CD4-positive, alpha-beta memory T cell (primary cell): ENCODE results near the gene NUDT12. TPM values are rescaled to one million over a fixed set of nuclear protein-coding genes. Genes with fewer than 3 reads are reported as not detected.

ENCODE experiments used
- CTCF ChIA-PET: fragments of 350-600 bp; sonication (Branson Sonifier 250); formaldehyde crosslinking; loops from one replicate; lab custom pipeline; 2021; ENCODE audit warnings: inconsistent platforms; ENCODE audit not compliant: partially characterized antibody; lab: Charles Lee
- POLR2A ChIA-PET: fragments of 350-600 bp; sonication (Branson Sonifier 250); formaldehyde crosslinking; loops from one replicate; lab custom pipeline; 2021; ENCODE audit not compliant: partially characterized antibody; lab: Charles Lee
- DNase-seq, 5 donors: peaks; one replicate each; pipeline versions ENCODE4 v3.0.0 to v3.0.0-alpha.2; 2020 to 2022; ENCODE audit warnings: mixed read lengths in 1 of 5
- H3K27ac ChIP-seq: one replicate; pipeline ENCODE4 v1.7.0; 2013; ENCODE audit warnings: low read depth, low read length
- H3K27me3 ChIP-seq: 2 replicates; pipeline ENCODE4 v1.7.0; 2013; ENCODE audit warnings: mild to moderate bottlenecking, low read length, moderate library complexity; ENCODE audit not compliant: insufficient read depth
- H3K36me3 ChIP-seq: 2 replicates; pipeline ENCODE4 v1.7.0; 2013; ENCODE audit warnings: mild to moderate bottlenecking, low read length, moderate library complexity; ENCODE audit not compliant: insufficient read depth
- H3K4me1 ChIP-seq: 2 replicates; pipeline ENCODE4 v1.7.0; 2013; ENCODE audit warnings: mild to moderate bottlenecking, low read length, moderate library complexity; ENCODE audit not compliant: insufficient read depth
- H3K4me3 ChIP-seq, 2 donors: one replicate each; pipeline ENCODE4 v1.7.0; 2013; ENCODE audit warnings: low read length in 2 of 2, mild to moderate bottlenecking in 1 of 2
- H3K9me3 ChIP-seq, 2 donors: one replicate each; pipeline ENCODE4 v1.7.0; 2013; ENCODE audit warnings: low read length in 2 of 2, control low read depth in 1 of 2; ENCODE audit not compliant: control insufficient read depth in 1 of 2
- H3K27ac Mint-ChIP-seq, 7 donors: one replicate each; pipeline ENCODE4 v1.8.0; 2020 to 2021; ENCODE audit warnings: mixed read lengths in 7 of 7, mild to moderate bottlenecking in 6 of 7, inconsistent platforms in 3 of 7, moderate library complexity in 3 of 7
- H3K27me3 Mint-ChIP-seq, 2 donors: one replicate each; pipeline ENCODE4 v1.8.0; 2020 to 2021; ENCODE audit warnings: mixed read lengths in 2 of 2
- H3K36me3 Mint-ChIP-seq, 2 donors: one replicate each; pipeline ENCODE4 v1.8.0; 2020 to 2021; ENCODE audit warnings: mixed read lengths in 2 of 2, inconsistent platforms in 1 of 2, mild to moderate bottlenecking in 1 of 2
- H3K4me1 Mint-ChIP-seq, 4 donors: one replicate each; pipeline ENCODE4 v1.8.0; 2020 to 2021; ENCODE audit warnings: mixed read lengths in 4 of 4, mild to moderate bottlenecking in 1 of 4
- H3K4me3 Mint-ChIP-seq, 8 donors: one replicate each; pipeline ENCODE4 v1.8.0; 2020 to 2021; ENCODE audit warnings: mixed read lengths in 8 of 8, mild to moderate bottlenecking in 7 of 8, moderate library complexity in 6 of 8, inconsistent platforms in 3 of 8
- H3K9me3 Mint-ChIP-seq, 8 donors: one replicate each; pipeline ENCODE4 v1.8.0; 2020 to 2021; ENCODE audit warnings: mixed read lengths in 8 of 8, mild to moderate bottlenecking in 5 of 8, inconsistent platforms in 3 of 8, moderate library complexity in 1 of 8
- intact Hi-C: fragments of 100-400 bp; cut with micrococcal nuclease; formaldehyde crosslinking; loops from one replicate; pipeline ENCODE4 v1.15.1; 2023
- polyA plus RNA-seq, 2 donors: library from polyadenylated mRNA; unstranded; fragments of 300-500 nt; fragmentation: Illumina TruSeq; gene quantifications; one replicate each; pipeline ENCODE4 v1.2.3, GENCODE V29; 2021
- total RNA-seq, 2 experiments: library from RNA; stranded (reverse); gene quantifications; one replicate each; pipeline ENCODE4 v1.2.3, GENCODE V29; 2021

Gene NUDT12
- total and polyA plus RNA-seq, 4 experiments from 2014 or later: 0.61 to 2.8 (median 1.6) TPM

- no peak for DNase-seq
- no peak overlapping the region for H3K27ac Mint-ChIP-seq
- CTCF ChIA-PET: interaction anchor here (1.4 kb wide), 1 partner anchor 10 kb away, joined by 4 read pairs; no protein-coding TSS in a partner anchor
- H3K27ac ChIP-seq: no peak overlapping the region
- H3K27me3 Mint-ChIP-seq: peaks cover 2 to 4% of the 10 kb centered on the region in 2 donors
- H3K4me3 ChIP-seq: no peak overlapping the region
- H3K27me3 ChIP-seq: no peaks in the 10 kb centered on the region
- H3K9me3 Mint-ChIP-seq: peaks cover 0 to 1% (median 0%) of the 10 kb centered on the region in 8 donors
- H3K4me1 Mint-ChIP-seq: peaks cover 0 to 2% (median 0%) of the 10 kb centered on the region in 4 donors
- H3K4me1 ChIP-seq: no peaks in the 10 kb centered on the region
- POLR2A ChIA-PET: no interaction called here
- H3K4me3 Mint-ChIP-seq: no peak overlapping the region
- no peaks in the 10 kb centered on the region for H3K36me3 ChIP-seq
- no peaks in the 10 kb centered on the region for H3K9me3 ChIP-seq
- H3K36me3 Mint-ChIP-seq: no peaks in the 10 kb centered on the region
- intact Hi-C loops: no loop called here
Measured at GRCh38 chr5:103519550-103519949, 43.0 kb downstream of the NUDT12 start.

- DNase-seq: no peak
- H3K4me3 Mint-ChIP-seq: no peak overlapping the region
- H3K36me3 Mint-ChIP-seq: no peaks in the 10 kb centered on the region
- H3K9me3 Mint-ChIP-seq: peaks cover 0 to 3% (median 0%) of the 10 kb centered on the region in 8 donors
- no peak overlapping the region for H3K27ac Mint-ChIP-seq
- Histone ChIP-seq H3K4me3 (no peak overlapping the region), H3K27me3 (no peaks in the 10 kb centered on the region), H3K27ac (no peak overlapping the region), H3K36me3 (no peaks in the 10 kb centered on the region), H3K9me3 (no peaks in the 10 kb centered on the region), H3K4me1 (no peaks in the 10 kb centered on the region)
- CTCF ChIA-PET: interaction anchor here (1.3 kb wide), 1 partner anchor 282 kb away, joined by 3 read pairs; no protein-coding TSS in a partner anchor
- intact Hi-C loops: no loop called here
- no peaks in the 10 kb centered on the region for H3K4me1 Mint-ChIP-seq
- peaks cover 0 to 3% of the 10 kb centered on the region in 2 donors for H3K27me3 Mint-ChIP-seq
- POLR2A ChIA-PET: no interaction called here
Measured at GRCh38 chr5:103514371-103514770, 48.2 kb downstream of the NUDT12 start.

GRCh38 chr5:103513701-103514100 lies 48.9 kb downstream of the NUDT12 start:
- no peaks in the 10 kb centered on the region for H3K4me1 Mint-ChIP-seq
- CTCF ChIA-PET: interaction anchor here (1.3 kb wide), 1 partner anchor 281 kb away, joined by 3 read pairs; no protein-coding TSS in a partner anchor

GRCh38 chr5:103512500-103512899 lies 50.1 kb downstream of the NUDT12 start:
- no peak overlapping the region for H3K4me3 ChIP-seq
- Mint-ChIP-seq H3K36me3 (no peaks in the 10 kb centered on the region), H3K27ac (no peak overlapping the region), H3K27me3 (peaks cover 0 to 3% of the 10 kb centered on the region in 2 donors), H3K9me3 (peaks cover 0 to 4% (median 0%) of the 10 kb centered on the region in 8 donors), H3K4me1 (no peaks in the 10 kb centered on the region), H3K4me3 (no peak overlapping the region)
- CTCF ChIA-PET: no interaction called here
- H3K4me1 ChIP-seq: no peaks in the 10 kb centered on the region
- no peaks in the 10 kb centered on the region for H3K36me3 ChIP-seq
- H3K9me3 ChIP-seq: no peaks in the 10 kb centered on the region
- H3K27me3 ChIP-seq: no peaks in the 10 kb centered on the region
- DNase-seq: no peak
- intact Hi-C loops: no loop called here
- H3K27ac ChIP-seq: no peak overlapping the region
- POLR2A ChIA-PET: no interaction called here

More at GRCh38 chr5:103513701-103514100, 48.9 kb downstream of the NUDT12 start:
- no peaks in the 10 kb centered on the region for H3K4me1 ChIP-seq
- no peak overlapping the region for H3K27ac ChIP-seq
- Mint-ChIP-seq H3K4me3 (no peak overlapping the region), H3K36me3 (no peaks in the 10 kb centered on the region), H3K9me3 (peaks cover 0 to 3% (median 0%) of the 10 kb centered on the region in 8 donors), H3K27me3 (peaks cover 0 to 3% of the 10 kb centered on the region in 2 donors), H3K27ac (no peak overlapping the region)
- no peak for DNase-seq
- no peaks in the 10 kb centered on the region for H3K9me3 ChIP-seq
- no peak overlapping the region for H3K4me3 ChIP-seq
- POLR2A ChIA-PET: no interaction called here
- no peaks in the 10 kb centered on the region for H3K36me3 ChIP-seq
- intact Hi-C loops: no loop called here
- H3K27me3 ChIP-seq: no peaks in the 10 kb centered on the region

GRCh38 chr5:103511554-103511885 lies 51.1 kb downstream of the NUDT12 start:
- H3K9me3 Mint-ChIP-seq: peaks cover 0 to 6% (median 3%) of the 10 kb centered on the region in 8 donors
- H3K4me1 Mint-ChIP-seq: no peaks in the 10 kb centered on the region
- H3K36me3 Mint-ChIP-seq: peaks cover 0 to 3% of the 10 kb centered on the region in 2 donors
- peaks cover 0 to 3% of the 10 kb centered on the region in 2 donors for H3K27me3 Mint-ChIP-seq
- no peak overlapping the region for H3K27ac Mint-ChIP-seq
- H3K36me3 ChIP-seq: no peaks in the 10 kb centered on the region
- H3K27me3 ChIP-seq: no peaks in the 10 kb centered on the region
- ChIA-PET POLR2A (no interaction called here), CTCF (no interaction called here)
- H3K27ac ChIP-seq: no peak overlapping the region
- intact Hi-C loops: no loop called here
- H3K4me3 ChIP-seq: no peak overlapping the region
- no peak overlapping the region for H3K4me3 Mint-ChIP-seq
- no peaks in the 10 kb centered on the region for H3K9me3 ChIP-seq
- DNase-seq: no peak
- H3K4me1 ChIP-seq: no peaks in the 10 kb centered on the region

- CTCF ChIA-PET: no interaction called here
- POLR2A ChIA-PET: no interaction called here
- Mint-ChIP-seq H3K9me3 (peaks cover 0 to 11% (median 6%) of the 10 kb centered on the region in 8 donors), H3K27ac (no peak overlapping the region), H3K36me3 (peaks cover 0 to 4% of the 10 kb centered on the region in 2 donors), H3K4me3 (no peak overlapping the region), H3K4me1 (no peaks in the 10 kb centered on the region), H3K27me3 (peaks cover 0 to 3% of the 10 kb centered on the region in 2 donors)
- Histone ChIP-seq H3K36me3 (no peaks in the 10 kb centered on the region), H3K27me3 (no peaks in the 10 kb centered on the region), H3K4me3 (no peak overlapping the region), H3K4me1 (no peaks in the 10 kb centered on the region), H3K27ac (no peak overlapping the region), H3K9me3 (no peaks in the 10 kb centered on the region)
- DNase-seq: no peak
- intact Hi-C loops: no loop called here
Measured at GRCh38 chr5:103510851-103511553, 51.6 kb downstream of the NUDT12 start.

GRCh38 chr5:103505581-103506305 lies 56.8 kb downstream of the NUDT12 start:
- Mint-ChIP-seq H3K27me3 (peaks cover 0 to 2% of the 10 kb centered on the region in 2 donors), H3K4me3 (no peak overlapping the region), H3K27ac (no peak overlapping the region), H3K9me3 (peaks cover 0 to 21% (median 8%) of the 10 kb centered on the region in 8 donors), H3K4me1 (no peaks in the 10 kb centered on the region), H3K36me3 (peaks cover 0 to 4% of the 10 kb centered on the region in 2 donors)
- POLR2A ChIA-PET: no interaction called here
- intact Hi-C loops: no loop called here
- Histone ChIP-seq H3K27ac (no peak overlapping the region), H3K27me3 (no peaks in the 10 kb centered on the region), H3K4me1 (no peaks in the 10 kb centered on the region), H3K36me3 (no peaks in the 10 kb centered on the region), H3K9me3 (no peaks in the 10 kb centered on the region), H3K4me3 (no peak overlapping the region)
- CTCF ChIA-PET: no interaction called here
- DNase-seq: no peak
